Osteocyte (in vitro differentiated cells): ENCODE results near the gene PCCB. TPM values are rescaled to one million over a fixed set of nuclear protein-coding genes. Genes with fewer than 3 reads are reported as not detected.

ENCODE experiments used
- DNase-seq: peaks from one replicate; pipeline ENCODE4 v3.0.0; 2021; ENCODE audit warnings: mixed read lengths; ENCODE audit not compliant: unreplicated experiment; ENCODE audit errors: extremely low spot score
- H3K27ac Mint-ChIP-seq: one replicate; pipeline ENCODE4 v1.8.0; 2021; ENCODE audit warnings: mild to moderate bottlenecking, mixed read lengths; ENCODE audit not compliant: unreplicated experiment
- H3K27me3 Mint-ChIP-seq: one replicate; pipeline ENCODE4 v1.8.0; 2021; ENCODE audit warnings: mixed read lengths; ENCODE audit not compliant: unreplicated experiment
- H3K36me3 Mint-ChIP-seq: one replicate; pipeline ENCODE4 v1.8.0; 2021; ENCODE audit warnings: mixed read lengths; ENCODE audit not compliant: unreplicated experiment
- H3K4me1 Mint-ChIP-seq: one replicate; pipeline ENCODE4 v1.8.0; 2021; ENCODE audit warnings: mixed read lengths; ENCODE audit not compliant: unreplicated experiment
- H3K4me3 Mint-ChIP-seq: one replicate; pipeline ENCODE4 v1.8.0; 2021; ENCODE audit warnings: mild to moderate bottlenecking, moderate library complexity, mixed read lengths; ENCODE audit not compliant: unreplicated experiment
- H3K9me3 Mint-ChIP-seq: one replicate; pipeline ENCODE4 v1.8.0; 2021; ENCODE audit warnings: mixed read lengths; ENCODE audit not compliant: unreplicated experiment
- CTCF ChIP-seq: fragments of 200-600 bp; sonication (generic); IDR thresholded peaks from 2 replicates; pipeline ENCODE4 v1.5.0; 2021; ENCODE audit warnings: antibody characterized with exemption, mild to moderate bottlenecking, moderate library complexity
- total RNA-seq: library from RNA; stranded (reverse); gene quantifications from 2 replicates; pipeline ENCODE4 v1.2.1, GENCODE V29; 2021

Gene PCCB
- total RNA-seq, 1 donor from 2014 or later = 37.4 TPM

GRCh38 chr3:136300444-136300843 is 50.3 kb downstream of the PCCB start:
- H3K9me3 Mint-ChIP-seq = no peaks in the 10 kb centered on the region

GRCh38 chr3:136305879-136306278 is 55.7 kb downstream of the PCCB start:
- H3K36me3 Mint-ChIP-seq = peaks cover 33% of the 10 kb centered on the region
- TF ChIP-seq CTCF = peak; percentile 18
- no peak for DNase-seq
- H3K9me3 Mint-ChIP-seq = no peaks in the 10 kb centered on the region
- H3K4me3 Mint-ChIP-seq = no peak overlapping the region
- no peak overlapping the region for H3K27ac Mint-ChIP-seq
- H3K27me3 Mint-ChIP-seq = no peaks in the 10 kb centered on the region
- no peaks in the 10 kb centered on the region for H3K4me1 Mint-ChIP-seq

More at GRCh38 chr3:136300444-136300843, 50.3 kb downstream of the PCCB start:
- Mint-ChIP-seq H3K36me3 (peaks cover 46% of the 10 kb centered on the region), H3K4me3 (no peak overlapping the region), H3K4me1 (no peaks in the 10 kb centered on the region), H3K27me3 (no peaks in the 10 kb centered on the region), H3K27ac (no peak overlapping the region)
- TF ChIP-seq CTCF = no peak
- DNase-seq = no peak

DNA sequence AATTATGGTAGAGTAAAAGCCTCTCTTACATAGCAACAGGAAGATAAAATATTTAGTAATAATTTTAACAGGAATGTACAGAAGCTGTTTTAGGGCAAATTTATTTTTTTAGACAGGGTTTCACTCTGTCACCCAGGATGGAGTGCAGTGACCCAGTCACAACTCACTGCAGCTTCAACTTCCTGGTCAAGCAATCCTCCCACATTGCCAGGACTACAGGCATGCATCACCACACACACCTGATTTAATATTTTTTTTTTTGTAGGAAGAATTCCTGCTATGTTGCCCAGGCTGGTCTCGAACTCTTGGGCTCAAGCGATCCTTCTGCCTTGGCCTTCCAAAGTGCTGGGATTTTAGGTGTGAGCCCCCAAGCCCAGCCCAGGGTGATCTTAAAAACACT is 61.1 kb downstream of the PCCB start:
- TF ChIP-seq CTCF = no peak
- H3K27me3 Mint-ChIP-seq = no peaks in the 10 kb centered on the region
- no peak overlapping the region for H3K27ac Mint-ChIP-seq
- peaks cover 34% of the 10 kb centered on the region for H3K36me3 Mint-ChIP-seq
- H3K4me1 Mint-ChIP-seq = no peaks in the 10 kb centered on the region
- DNase-seq = no peak
- no peak overlapping the region for H3K4me3 Mint-ChIP-seq
- no peaks in the 10 kb centered on the region for H3K9me3 Mint-ChIP-seq

DNA sequence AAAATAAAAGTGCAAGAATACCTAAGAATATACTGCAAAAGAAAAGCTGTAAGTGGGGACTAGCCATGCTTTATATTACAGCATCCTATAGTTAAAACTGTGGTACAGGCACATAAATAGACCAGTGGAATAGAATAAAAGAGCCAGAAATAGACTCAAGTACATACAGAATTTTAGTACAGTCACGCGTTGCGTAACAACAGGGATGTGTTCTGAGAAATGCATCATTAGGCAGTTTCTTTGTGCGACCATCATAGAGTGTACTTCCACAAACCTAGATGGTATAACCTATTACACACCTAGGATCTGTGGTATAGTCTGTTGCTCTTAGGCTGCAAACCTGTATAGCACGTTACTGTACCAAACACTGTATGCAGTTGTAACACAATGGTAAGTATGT is 61.8 kb downstream of the PCCB start:
- H3K36me3 Mint-ChIP-seq = peaks cover 30% of the 10 kb centered on the region
- H3K4me1 Mint-ChIP-seq = no peaks in the 10 kb centered on the region
- no peak overlapping the region for H3K4me3 Mint-ChIP-seq
- DNase-seq = no peak
- no peak for TF ChIP-seq CTCF
- no peaks in the 10 kb centered on the region for H3K9me3 Mint-ChIP-seq
- H3K27me3 Mint-ChIP-seq = no peaks in the 10 kb centered on the region
- no peak overlapping the region for H3K27ac Mint-ChIP-seq

DNA sequence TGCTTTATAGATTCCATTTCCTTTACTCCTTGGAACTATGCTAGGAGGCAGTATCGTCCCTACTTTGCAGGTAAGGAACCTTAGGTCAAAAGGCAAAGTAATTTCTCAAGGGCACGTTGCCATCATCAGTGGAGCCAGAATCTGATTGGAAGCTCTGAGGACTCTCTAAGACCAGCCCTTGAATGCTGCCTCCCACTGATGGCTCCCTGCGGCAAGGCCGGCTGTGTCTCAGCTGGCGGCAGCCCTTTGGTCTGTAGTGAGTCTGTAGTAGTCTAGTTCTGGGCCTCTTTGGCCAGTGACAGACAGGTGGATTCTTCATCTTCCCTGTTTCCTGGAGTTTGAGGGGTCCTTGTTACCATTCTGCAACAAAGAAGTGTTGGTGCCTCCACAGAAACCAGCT is 76.2 kb downstream of the PCCB start:
- peaks cover 27% of the 10 kb centered on the region for H3K9me3 Mint-ChIP-seq
- no peak overlapping the region for H3K27ac Mint-ChIP-seq
- no peak overlapping the region for H3K4me3 Mint-ChIP-seq
- H3K27me3 Mint-ChIP-seq = no peaks in the 10 kb centered on the region
- TF ChIP-seq CTCF = no peak
- peak; percentile 62 for DNase-seq
- no peaks in the 10 kb centered on the region for H3K4me1 Mint-ChIP-seq
- H3K36me3 Mint-ChIP-seq = peaks cover 56% of the 10 kb centered on the region
